Mononuclear cell (primary cell): ENCODE data around the gene LYPLA2. TPM values are rescaled to one million over a fixed set of nuclear protein-coding genes. Genes with fewer than 3 reads are reported as not detected.
"Not testable (repeated sequence)": the region's sequence is repeated elsewhere in the genome, so short reads cannot be mapped to it uniquely, and the experiment has no call there.

ENCODE experiments used
- H3K27me3 ChIP-seq: 2 replicates; pipeline ENCODE4 v1.6.0; 2011; ENCODE audit warnings: low read length, control low read depth; ENCODE audit not compliant: insufficient read depth
- H3K4me1 ChIP-seq: 2 replicates; pipeline ENCODE4 v1.5.1; 2011; ENCODE audit warnings: mild to moderate bottlenecking, low read length, control low read depth; ENCODE audit not compliant: insufficient read depth
- H3K4me3 ChIP-seq: 2 replicates; pipeline ENCODE4 v1.5.1; 2011; ENCODE audit warnings: mild to moderate bottlenecking, low read length, moderate library complexity
- H3K9me3 ChIP-seq: 2 replicates; pipeline ENCODE4 v1.5.1; 2011; ENCODE audit warnings: low read depth, mild to moderate bottlenecking, control low read depth, low read length
- total RNA-seq: library from RNA; depleted of rRNA; stranded (reverse); fragments of >200 nt; gene quantifications from one replicate; pipeline ENCODE4 v1.2.3, GENCODE V29; 2012

The LYPLA2 gene
- total RNA-seq, 1 donor, result 14.7 TPM

DNA sequence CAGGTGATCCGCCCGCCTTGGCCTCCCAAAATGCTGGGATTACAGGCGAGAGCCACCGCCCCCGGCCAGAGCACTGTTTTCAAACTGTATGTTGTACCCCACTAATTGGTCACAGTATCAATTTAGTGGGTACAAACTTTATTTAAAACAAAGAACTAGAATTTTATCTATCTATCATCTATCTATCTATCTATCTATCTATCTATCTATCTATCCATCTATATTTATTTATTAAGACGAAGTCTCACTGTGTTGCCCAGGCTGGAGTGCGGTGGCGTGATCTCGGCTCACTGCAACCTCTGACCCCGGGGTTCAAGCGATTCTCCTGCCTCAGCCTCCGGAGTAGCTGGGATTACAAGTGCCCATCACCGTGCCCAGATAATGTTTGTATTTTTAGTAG, 35.6 kb downstream of the LYPLA2 start:
- not testable (repeated sequence) for H3K4me3 ChIP-seq, H3K27me3 ChIP-seq, H3K9me3 ChIP-seq
- H3K4me1 ChIP-seq, result peaks cover 17% of the 10 kb centered on the region

DNA sequence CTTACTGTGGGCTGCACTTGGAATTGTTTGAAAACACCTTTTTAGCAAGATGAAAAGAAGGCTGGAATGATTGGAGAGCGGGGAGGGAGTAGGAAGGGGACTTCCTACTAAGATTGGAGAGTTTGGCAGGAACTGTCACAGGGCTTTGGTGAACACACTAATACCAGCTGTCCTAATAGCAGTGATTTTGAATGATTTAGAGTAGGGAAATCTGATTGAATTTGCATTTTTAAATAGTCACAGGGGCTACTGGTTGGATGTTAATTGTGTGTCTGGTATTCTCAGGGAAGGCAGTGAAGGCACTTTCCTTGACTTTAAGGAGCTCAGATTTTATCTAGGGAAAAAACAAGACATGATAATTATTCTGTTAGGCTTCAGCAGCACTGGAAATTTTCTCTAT, 36.8 kb downstream of the LYPLA2 start:
- Histone ChIP-seq H3K4me3 (no peak overlapping the region), H3K27me3 (no peaks in the 10 kb centered on the region), H3K4me1 (peaks cover 17% of the 10 kb centered on the region), H3K9me3 (no peaks in the 10 kb centered on the region)

- H3K4me3 ChIP-seq, H3K27me3 ChIP-seq, H3K9me3 ChIP-seq, H3K4me1 ChIP-seq: not testable (repeated sequence)
Measured at GRCh38 chr1:23834156-23834555, 43.2 kb downstream of the LYPLA2 start.

DNA sequence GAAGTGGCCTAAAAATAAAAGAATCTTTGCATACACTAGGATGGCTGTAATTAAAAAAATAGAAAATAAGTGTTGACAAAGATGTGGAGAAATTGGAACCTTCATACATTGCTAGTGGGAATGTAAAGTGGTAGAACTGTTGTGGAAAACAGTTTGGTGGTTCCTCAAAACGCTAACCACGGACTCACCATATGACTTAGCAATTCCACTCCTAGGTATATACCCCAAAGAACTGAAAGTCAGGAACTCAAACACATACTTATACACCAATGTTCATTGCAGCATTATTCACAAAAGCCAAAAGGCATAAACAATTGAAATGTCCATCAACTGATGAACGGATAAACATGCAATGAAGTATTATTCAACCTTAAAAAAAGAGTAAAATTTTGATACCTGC, 45.1 kb downstream of the LYPLA2 start:
- no peak overlapping the region for H3K4me3 ChIP-seq
- peaks cover 8% of the 10 kb centered on the region for H3K4me1 ChIP-seq
- H3K27me3 ChIP-seq, result no peaks in the 10 kb centered on the region

GRCh38 chr1:23837908-23838307, 47.0 kb downstream of the LYPLA2 start:
- H3K9me3 ChIP-seq, result no peaks in the 10 kb centered on the region
- H3K27me3 ChIP-seq, result no peaks in the 10 kb centered on the region
- no peak overlapping the region for H3K4me3 ChIP-seq
- H3K4me1 ChIP-seq, result peaks cover 8% of the 10 kb centered on the region

More for the DNA sequence above, 45.1 kb downstream of the LYPLA2 start:
- no peaks in the 10 kb centered on the region for H3K9me3 ChIP-seq

GRCh38 chr1:23838401-23838866, 47.5 kb downstream of the LYPLA2 start:
- Histone ChIP-seq H3K4me3 (no peak overlapping the region), H3K27me3 (no peaks in the 10 kb centered on the region), H3K4me1 (peaks cover 8% of the 10 kb centered on the region), H3K9me3 (no peaks in the 10 kb centered on the region)

DNA sequence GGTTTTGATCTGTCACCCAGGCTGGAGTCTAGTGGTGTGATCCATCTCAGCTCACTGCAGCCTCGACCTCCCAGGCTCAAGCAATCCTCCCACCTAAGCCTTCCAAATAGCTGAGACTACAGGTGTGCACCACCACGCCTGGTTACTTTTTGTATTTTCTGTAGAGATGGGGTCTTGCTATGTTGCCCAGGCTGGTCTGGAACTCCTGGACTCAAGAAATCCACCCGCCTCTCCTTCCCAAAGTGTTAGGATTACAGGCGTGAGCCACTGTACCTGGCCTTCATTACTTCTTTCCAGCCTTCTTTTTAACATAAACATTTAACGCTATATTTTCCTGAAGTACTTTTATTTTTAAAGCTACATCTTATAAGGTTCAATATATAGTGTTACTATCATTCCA, 52.7 kb downstream of the LYPLA2 start:
- Histone ChIP-seq H3K27me3 (no peaks in the 10 kb centered on the region), H3K9me3 (no peaks in the 10 kb centered on the region), H3K4me1 (no peaks in the 10 kb centered on the region), H3K4me3 (no peak overlapping the region)

Other genes with a start within 250 kb of the LYPLA2 start
- gene ID3, start 231.6 kb upstream of the LYPLA2 start, total RNA-seq, result 47.3 TPM
- gene RPL11, start 99.3 kb upstream of the LYPLA2 start, total RNA-seq, result 2,123 TPM
- gene ELOA, start 47.7 kb upstream of the LYPLA2 start, total RNA-seq, result 42.1 TPM
- gene PITHD1, start 12.7 kb upstream of the LYPLA2 start, total RNA-seq, result 63.8 TPM
- gene GALE, start 9.6 kb downstream of the LYPLA2 start, total RNA-seq, result 4.4 TPM
- gene HMGCL, start 34.3 kb downstream of the LYPLA2 start, total RNA-seq, result 7.3 TPM
- gene FUCA1, start 77.1 kb downstream of the LYPLA2 start, total RNA-seq, result 8.8 TPM
- 3.3 TPM for gene CNR2, start 122.2 kb downstream of the LYPLA2 start, total RNA-seq
- 243 TPM for gene PNRC2, start 168.7 kb downstream of the LYPLA2 start, total RNA-seq
- gene SRSF10, start 189.2 kb downstream of the LYPLA2 start, total RNA-seq, result 316 TPM